ENCODE results near the gene MRPL54.

MRPL54 gene

DNA sequence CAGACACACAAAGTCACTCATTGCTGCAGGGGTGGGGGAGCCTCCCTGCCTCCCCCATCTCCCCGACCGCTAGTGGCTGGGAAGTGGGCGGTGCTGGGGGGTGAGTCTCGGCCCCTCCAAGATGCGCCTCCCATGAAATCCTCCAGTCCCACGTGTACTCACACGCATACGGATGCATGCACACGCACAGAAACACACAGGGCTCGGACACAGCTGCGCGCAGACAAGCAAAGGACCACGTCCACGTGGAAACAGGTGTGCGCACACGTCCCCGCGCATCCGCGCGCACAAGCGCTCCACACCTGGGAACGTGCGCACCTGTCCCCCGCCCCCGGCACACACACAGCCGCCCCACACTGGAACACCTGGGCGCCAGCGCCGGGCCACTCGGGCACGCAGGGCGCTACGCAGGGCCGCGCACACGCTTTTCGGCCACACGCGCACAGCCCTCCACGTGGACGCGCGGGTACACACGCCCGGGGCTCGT is 23.0 kb downstream of the MRPL54 start:
- peak; percentile 41 for DNase-seq (ENCODE audit: low spot score)

DNA sequence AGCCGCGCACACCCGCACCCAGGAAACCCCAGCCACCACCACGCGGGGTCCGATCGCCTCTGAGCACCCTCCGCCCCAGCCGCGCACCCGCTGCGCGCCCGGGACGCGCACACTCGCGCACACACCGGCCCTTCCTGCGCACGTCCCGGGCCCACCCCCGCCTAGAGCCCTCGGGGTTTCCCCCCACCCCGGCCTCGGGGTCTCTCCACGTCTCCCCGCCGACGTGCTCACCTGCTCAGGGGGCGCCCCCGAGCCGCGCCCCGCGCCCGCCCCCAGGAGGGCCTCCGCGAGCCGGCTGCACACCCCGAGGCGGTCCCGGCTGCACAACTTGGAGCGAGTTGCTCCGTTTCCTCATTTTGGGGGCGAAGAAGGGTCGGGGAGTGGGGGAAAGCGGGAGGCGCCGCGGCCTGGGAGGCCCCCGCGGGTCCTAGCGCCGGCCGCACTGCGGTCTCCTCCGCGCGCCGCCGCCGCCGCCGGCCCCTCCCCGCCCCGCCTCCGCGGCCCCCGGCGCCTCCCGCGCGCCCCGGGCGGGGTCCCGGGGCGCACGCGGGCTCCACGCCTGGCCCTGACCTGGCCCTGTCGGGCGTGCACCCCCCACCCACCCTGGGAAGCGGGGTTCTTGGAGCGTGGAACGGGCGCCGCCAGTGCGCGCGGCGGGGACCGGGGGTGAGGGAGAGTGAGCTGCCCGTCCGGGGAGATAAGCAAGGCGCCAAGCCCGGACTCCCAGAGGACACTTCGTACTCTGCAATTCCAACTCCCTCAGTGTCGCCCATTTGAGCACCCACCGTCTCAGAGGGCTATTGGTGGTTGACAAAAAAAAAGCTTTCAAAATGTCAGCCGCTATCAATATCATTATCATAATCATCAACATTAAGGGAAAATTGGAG is 23.7 kb downstream of the MRPL54 start, which contains the start of gene MATK:
MATK (minus strand) TSS at position 444 of the 887 bp plus-strand sequence. CDS start 1,246 bp downstream, outside the sequence.
- no peak for DNase-seq (ENCODE audit: low spot score)

DNA sequence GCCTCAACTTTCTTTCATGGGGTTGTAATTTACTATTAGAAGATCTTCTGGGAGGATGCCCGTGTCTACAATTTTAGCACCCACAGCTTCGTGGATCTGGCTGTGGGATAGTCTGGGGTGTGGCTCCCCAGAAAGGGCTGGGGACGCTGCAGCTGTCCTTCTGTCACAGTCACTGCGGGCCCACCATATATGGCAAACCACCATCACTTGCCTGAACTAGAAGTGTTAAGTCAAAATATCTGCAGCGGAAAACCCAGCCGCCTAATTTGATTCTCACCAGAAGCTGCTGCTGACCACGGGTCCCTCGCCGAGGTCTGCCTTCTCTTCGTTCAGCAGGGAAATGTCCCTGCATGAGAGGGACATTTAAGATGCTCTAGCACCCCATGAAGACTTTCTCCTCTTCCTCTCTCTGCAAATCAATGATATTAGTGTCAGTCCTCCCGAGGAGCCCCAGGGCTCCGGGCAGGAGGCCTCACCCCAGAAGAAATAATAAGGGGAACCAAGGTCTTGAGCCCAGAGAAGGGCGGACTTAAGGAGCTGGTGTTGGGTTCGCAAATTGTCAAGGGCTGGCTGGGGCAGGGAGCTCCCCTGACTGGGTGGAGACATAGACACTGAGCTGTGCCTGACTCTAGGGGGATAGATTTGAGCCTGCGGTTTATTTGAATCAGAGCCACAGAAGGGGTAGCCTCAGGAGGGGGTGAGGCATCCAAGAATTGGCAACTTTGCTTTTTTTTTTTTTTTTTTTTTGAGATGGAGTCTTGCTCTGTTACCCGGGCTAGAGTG is 26.7 kb downstream of the MRPL54 start:
- DNase-seq (ENCODE audit: low spot score): no peak

DNA sequence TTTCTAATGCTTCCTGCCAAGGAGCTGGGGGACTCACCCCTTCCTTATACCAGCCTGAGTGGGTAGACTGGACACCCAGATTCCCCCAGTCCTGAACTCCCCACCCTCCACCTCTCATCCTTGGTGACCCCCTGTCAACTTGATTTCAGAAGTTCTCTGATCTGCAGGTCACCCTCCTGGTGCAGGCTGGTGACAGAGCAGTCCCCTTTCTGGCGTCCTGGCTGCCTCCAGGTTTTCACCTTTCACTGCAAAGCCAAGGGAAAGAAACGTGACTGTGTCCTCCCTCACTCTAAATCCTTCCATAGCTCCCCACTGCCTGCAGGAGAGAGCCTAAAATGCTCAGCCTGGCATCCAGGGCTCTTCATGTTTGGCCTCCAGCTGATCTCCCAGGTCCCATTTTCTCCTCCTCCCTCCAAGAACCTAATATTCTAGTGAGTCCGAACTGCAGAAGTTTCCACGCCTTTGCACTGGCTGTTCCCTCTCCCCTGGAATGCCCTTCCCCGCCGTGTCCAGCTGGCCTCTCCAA is 27.8 kb downstream of the MRPL54 start:
- no peak for DNase-seq (ENCODE audit: low spot score)

DNA sequence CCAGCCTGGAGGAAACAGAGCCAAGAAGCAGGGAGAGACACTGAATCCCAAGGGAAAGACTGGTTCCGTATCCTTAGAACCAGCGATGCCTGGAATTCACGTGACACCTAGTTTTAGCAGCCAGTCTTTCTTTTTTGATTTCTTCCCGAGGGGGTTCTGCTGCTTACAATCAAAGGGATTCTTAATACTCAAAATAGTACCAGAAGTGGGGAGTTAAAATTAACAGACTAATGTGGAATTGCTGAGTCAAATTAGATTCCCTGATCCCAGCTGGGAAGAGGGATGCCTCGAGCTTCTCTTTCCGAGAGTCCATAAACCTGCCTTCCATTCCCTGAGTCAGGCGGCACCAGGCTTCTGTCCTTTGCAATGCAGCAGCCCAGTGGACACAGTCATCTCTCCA is 28.5 kb downstream of the MRPL54 start:
- no peak for DNase-seq (ENCODE audit: low spot score)

DNA sequence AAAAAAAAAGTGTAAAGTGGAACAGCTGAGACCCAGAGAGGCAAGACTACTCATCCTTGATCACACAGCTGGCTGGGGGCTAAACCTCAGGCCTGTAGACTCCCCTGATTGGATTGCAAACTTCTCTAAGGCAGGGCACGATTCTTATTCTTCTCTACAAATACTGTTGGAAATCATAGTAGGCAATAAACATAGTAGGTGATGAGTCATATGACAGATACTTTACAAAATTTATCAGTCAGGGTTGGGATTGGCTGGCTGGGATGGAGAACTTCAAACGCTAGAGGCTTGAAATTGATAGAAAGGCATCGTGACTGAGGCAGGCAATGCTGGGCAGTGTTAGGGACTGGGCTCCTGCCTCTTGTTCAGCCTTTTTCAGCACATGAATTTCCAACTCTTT is 29.6 kb downstream of the MRPL54 start:
- DNase-seq (ENCODE audit: low spot score): no peak

DNA sequence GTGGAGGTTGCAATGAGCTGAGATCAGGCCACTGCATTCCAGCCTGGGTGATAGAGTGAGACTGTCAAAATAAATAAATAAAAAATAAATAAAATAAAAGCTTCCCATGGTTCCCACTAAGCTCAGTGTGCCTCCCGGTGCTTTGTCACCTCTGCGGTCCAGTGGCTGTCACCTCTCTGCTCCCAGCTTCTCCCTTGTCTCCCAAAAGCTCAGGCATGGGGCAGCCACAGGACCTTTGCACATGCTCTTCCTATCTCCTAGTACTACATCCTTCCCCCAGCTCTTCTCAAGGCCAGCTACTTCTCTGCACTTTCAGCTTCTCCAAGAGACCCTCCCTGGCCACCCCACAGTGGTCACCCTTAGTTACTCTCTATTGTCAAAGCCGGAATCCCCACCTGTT is 31.3 kb downstream of the MRPL54 start:
- no peak for DNase-seq (ENCODE audit: low spot score)

DNA sequence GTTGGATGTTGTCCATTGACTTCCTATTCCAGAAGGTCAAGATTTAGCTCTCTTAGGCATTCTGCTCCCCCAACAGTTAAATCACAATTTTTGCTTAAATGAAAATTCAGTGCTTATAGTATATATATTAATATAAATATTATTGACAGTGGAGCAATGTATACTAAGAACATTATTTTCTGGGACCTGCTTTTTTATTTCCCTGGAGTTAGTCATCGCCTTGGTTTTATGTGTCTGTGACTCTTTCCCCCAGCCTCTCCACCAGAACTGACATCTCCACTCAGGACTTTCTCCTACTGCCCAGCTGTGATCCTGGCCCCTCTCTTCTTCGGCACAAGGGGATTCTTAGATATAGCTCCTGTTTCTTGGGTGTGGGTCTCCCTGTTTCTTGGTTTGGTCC is 33.9 kb downstream of the MRPL54 start:
- no peak for DNase-seq (ENCODE audit: low spot score)

DNA sequence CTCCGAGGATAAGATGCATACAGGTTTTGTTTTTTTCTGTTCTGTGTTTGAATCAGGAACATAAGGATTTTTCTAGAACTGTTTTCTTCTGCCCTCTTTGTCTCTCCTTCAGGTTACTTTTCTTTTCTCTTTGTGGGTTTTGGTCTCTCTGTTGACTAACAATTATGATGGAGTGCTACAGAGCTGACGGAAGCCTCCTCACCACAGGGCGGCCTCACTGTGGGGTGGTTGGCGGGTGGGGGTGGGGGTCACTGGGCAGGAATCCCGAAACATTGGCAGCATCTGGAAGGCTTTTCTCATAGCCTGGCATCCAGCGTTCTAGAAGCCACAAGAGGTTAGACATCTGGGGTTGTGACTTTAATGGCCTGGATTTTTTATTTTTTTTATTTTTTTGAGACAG is 35.7 kb downstream of the MRPL54 start:
- DNase-seq (ENCODE audit: low spot score): no peak

DNA sequence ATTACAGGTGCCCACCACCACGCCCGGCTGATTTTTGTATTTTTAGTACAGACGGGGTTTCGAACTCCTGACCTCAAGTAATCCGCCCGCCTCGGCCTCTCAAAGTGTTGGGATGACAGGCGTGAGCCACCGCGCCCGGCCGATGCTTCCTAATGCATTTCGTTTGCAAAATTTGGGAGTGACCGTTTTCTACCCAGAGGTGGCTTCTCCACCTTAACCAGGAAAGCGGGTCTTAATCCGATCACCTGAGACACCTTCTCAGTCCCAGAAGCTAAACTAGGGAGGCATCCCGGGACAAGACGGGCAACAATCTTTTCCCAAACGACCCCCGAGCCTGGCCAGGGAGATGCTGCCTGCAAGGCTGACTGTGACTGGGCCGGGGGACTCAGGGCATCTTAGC is 38.5 kb downstream of the MRPL54 start:
- no peak for DNase-seq (ENCODE audit: low spot score)

DNA sequence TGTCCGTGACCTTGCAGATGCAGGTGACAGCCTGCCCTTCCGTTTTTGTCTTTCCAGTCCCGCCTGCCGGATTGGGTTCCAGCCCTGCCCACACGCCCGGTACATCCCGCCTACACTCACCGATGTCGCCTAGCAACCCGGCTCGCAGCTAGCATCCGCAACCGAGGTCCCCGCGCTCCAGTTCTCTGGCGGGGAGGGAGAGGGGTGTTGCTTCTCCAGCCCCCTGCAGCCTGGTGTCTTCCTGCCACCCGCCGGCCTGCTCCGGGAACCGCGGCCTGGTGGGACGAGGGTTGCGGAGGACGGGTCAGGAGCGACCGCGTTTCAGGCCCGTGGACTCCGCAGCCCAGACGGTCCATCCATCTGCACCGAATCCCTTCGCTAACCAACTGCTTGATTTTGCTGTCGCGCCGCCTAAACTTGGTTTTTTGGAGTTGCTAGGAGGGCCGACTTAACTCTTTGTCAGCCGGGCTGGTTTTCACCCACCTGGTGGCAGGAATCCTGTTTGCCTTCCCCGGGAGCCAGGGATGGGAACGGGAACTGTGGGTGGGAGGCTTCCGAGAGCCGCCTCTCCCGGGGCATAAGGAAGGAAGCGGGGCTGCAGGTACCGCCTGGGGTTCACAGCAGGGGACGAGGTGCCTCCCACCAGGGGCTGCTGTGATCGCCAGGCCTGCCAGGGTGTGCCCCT is 39.1 kb downstream of the MRPL54 start:
- DNase-seq (ENCODE audit: low spot score): peak; percentile 72

DNA sequence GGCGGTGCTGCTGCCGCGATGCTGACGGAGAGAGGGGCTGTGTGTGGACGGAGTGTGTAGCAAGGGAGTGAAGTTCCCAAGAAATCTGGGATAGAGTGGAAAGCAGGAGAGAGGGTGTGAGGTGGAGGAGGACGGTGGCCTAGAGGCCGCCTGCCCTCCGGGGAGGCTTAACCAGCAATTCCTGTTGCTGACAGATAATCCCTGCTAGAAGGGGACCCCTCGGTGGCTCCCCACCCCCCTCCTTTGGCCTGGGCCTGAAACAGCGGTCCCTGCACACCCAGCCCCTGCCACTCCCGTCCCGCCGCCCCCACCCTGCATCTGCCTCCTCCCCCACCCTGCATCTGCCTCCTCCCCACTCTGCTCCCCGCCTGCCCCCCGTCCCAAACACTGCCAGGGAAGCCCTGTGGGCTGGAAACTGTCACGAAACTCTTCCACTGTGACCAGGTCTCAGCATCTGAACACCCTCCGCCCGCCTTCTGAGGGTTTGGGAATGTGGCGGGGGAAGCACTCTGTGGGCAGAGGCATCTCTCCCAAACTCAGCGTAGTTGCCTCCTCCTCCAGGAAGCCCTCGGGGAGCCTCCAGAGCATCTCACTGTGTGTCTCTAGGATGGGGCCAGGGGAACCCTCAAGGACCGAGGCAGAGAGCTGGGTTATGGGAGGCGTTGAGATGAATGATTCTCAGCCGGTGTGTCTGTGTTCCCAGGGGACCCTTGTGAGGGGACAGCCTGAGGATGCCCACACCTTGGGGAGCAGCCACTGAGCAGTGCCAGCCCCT is 40.8 kb downstream of the MRPL54 start:
- no peak for DNase-seq (ENCODE audit: low spot score)

DNA sequence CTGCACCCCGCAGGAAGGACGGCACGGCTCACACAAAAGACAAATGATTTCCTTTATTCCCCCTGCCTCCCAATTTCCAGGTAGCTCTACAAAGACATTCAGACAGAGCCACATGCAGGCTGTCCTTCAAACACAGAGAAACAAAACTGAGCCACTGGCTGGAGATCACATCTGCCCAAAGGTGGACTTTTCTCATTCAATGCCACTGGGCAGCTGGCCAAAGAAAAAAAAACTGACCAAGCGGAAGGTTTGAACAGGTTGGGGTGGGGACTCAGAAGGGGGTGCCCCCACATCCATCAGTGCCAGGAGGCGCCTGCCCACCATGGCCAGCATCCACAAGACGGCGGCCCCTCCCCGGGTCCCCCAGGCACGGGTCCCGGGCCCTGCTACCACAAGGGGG is 41.5 kb downstream of the MRPL54 start:
- no peak for DNase-seq (ENCODE audit: low spot score)

DNA sequence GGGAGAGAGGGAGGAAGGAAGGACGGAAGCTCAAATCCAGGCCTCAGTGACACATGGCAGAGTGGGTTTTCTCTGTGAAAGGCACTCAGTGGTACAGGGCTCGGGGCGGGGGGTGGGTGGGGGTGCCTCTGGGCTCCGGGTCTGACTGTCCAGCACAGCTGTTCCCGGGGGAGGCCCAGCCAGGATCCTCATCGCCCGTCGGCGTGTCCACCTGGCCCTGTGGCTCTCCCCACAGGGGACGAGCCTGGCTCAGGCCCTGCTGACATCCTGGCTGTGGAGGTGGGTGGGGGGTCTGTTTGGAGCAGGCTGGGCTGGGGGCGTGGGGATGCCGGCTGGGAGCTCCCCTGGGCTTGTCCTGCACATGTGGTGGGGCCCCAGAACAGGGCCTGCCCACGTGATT is 41.9 kb downstream of the MRPL54 start:
- no peak for DNase-seq (ENCODE audit: low spot score)

DNA sequence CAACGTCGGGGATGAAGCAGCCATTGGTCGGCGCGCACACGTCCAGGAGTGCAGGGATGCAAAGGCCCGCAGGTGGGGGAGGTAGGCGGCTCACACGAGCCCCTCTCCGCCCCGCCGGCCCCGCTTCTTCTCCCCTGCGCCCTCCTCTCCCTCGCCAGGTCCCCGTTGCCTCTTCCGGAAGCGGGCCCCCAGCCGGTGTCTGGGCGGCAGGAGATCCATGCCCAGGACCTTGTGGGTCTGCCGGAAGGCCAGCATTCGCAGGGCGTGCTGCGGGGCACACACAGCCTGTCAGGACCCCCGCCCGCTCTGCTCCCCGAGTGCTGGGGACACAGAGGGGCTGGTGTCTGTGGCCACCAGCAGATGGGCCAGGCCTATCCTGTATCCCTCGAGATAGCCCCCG is 43.4 kb downstream of the MRPL54 start:
- no peak for DNase-seq (ENCODE audit: low spot score)

DNA sequence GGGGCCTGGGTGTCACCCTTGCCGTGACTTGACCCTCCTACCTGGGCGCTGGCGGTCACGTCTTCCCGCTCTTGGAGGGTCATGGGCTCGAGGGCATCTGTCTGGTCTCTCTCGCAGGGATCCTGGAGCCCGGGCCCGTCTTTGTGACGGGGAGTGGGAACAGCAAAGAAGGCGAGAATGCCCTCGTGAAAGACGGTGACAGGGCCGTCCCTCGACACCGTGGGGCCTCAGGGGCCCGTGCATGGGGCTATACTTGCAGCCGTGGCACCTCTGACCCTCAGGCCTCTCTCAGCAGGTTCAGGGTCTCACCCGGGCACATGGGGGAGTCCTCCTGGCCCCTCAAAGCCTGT is 44.6 kb downstream of the MRPL54 start:
- DNase-seq (ENCODE audit: low spot score): no peak

DNA sequence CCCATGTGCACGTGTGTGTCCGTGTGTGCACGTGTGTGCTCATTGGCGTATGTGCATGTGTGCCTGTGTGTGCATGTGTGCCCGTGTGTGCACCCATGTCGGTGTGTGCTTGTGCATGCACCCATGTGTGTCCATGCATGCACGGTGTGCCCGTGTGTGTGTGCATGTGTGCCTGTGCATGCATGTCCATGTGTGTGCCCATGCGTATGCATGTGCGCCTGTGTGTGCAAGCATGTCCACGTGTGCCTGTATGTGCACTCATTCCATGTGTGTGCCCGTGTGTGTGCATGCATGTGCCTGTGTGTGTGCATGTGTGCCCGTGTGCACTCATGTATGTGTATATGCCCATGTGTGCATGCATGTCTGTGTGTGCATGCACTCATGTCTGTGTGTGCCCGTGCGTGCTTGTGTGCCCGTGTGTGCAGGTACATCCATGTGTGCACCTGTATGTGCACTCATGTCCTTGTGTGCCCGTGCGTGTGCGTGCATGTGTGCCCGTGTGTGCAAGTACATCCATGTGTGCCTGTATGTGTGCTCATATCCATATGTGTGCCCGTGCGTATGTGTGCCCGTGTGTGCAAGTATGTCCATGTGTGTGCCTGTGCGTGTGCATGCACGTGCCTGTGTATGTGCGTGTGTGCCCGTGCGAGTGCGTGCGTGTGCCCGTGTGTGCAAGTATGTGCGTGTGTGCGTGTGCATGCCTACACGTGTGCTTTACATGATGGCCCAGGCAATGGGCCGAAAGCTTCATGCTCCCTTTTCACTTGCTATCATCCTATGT is 45.3 kb downstream of the MRPL54 start:
- no peak for DNase-seq (ENCODE audit: low spot score)

DNA sequence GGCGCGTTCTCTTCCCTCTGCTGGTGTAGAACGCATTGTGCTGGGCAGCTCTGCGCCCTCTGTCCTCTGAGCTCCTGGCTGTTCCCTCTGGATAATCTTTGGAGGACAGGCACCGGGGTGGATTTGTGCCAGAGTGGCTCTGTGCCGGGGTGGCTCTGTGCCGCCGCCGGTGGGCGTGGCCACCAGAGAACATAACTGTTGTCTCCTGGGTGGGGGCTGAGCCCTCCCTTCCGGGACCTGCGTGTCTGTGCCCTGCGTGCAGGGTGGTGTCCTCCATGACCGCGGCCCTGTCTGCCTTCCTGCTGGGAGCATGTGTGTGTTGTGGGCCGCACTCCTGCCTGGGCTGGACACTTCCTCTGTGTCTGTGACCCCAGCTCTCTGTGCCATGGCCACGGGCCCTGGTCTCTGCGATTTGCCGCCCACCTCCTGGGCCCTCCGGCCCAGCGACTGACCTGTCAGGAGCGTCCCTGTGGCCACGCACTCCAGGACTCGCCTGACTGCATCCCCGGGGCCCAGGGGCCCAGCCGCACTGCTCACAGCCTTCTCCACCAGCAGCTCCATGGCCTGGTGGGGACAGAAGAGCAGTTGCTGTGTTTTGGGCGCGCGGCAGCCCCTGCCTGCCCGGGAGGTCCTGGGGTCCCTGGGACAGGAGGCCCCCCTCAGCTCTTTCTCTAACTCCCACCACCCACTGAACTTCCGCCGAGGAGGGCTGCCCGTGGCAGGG is 46.1 kb downstream of the MRPL54 start:
- DNase-seq (ENCODE audit: low spot score): no peak

DNA sequence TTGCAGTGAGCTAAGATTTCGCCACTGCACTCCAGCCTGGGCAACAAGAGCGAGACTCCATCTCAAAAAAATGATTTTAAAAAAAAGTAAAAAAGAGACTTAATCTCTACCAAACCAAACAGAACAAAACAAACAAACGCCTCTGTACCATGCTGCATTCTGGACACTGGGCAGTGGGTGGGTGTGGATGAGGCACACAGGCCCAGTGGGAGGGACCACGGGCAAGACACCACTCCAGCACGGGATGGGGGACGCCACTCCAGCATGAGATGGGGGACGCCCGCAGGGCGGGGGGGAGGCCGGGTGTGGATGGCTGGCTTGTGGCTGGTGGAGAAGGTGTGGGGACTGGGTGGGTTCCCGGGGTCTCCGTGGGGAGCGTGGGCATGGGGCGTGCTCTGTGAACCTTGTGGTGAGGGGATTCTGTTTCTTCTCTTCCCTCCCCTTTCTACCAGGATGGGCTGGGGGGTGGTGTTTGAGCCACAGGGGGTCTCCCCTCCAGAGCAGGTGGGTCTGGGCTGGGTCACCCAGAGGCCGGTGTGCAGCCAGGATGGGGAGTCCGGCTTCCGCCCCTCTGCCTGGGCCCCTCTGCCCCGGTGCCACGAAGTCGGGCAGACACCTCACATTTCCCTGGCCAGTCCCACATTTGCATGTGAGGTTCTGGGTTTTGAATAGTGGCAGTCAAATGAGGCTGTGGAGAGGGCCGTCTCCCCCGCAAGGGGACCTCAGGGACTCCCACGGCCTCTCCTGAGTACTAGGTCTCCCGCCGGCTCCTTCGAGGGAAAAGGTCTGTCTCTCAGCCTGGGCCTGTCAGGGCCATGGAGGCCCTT is 47.6 kb downstream of the MRPL54 start:
- DNase-seq (ENCODE audit: low spot score): no peak
